Parietal lobe (tissue), 2 donors: Measurements from ENCODE around the gene PIGV. TPM values are rescaled to one million over a fixed set of nuclear protein-coding genes. Genes with fewer than 3 reads are reported as not detected.

Experiments
- small RNA-seq: library from RNA; depleted of rRNA; stranded (forward); fragments of <200 nt; gene quantifications from one replicate; pipeline ENCODE3, GENCODE V24; 2014; ENCODE audit warnings: low replicate concordance
- total RNA-seq: library from RNA; depleted of rRNA; stranded (reverse); fragments of >200 nt; gene quantifications from one replicate; pipeline ENCODE4 v1.2.3, GENCODE V29; 2014

The PIGV gene
- 5.3 TPM for total RNA-seq

DNA sequence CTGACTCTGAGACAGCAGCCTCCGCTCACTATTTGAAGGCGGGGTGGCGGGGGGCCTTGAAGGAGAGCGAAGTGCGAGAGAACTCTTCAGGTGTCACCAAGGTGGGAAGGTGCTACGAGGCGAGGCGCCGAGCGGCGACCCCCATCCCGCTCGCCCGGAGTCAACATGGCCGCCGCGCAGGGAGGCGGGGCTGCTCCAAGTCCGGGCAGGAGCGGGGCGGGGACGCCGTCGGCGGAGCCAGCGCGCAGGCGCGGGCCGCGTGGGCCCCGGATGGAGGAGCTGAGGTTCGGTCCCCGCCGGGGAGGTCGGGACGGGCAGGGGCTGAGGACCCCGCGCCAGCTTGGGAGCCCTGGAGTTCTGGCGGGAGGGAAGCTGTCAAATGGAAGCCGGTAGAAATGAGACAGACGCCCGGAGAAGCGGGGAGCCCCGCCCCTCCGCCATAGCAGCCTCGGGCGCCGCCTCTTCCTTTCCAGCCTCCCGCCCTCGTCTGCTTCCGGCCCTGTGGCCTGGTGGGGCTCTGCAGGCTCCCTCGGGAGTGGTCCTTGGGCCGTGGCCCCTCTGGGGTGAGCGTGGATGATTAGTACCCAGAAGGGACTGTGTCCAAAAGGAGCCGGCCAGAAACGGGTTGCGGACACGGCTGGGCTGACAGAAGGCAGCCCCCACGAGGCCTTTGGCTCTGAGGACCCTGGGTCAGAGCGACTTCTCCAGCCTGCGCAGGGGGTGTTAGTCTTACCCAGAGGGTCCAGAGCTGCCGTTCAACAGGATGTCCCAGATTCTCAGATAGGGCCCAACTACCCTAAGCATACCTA, at the start of gene PIGV:
Gene PIGV, plus strand, starts transcription at position 245 of the 809 bp plus-strand sequence. CDS start 2,866 bp downstream, outside the sequence.

GRCh38 chr1:26826261-26827105, 38.7 kb downstream of the PIGV start, which contains the start of gene ZDHHC18:
Gene ZDHHC18 (plus strand): TSS chr1:26826688. CDS start chr1:26826805, 117 bp downstream.

Small RNA genes lying within 50 kb of the gene (small RNA-seq; reads per million reads assigned to genes)
- not detected for gene RN7SL165P

Other genes with a start within 250 kb of the PIGV start
- 83.9 TPM for gene ARID1A, start 91.9 kb upstream of the PIGV start, total RNA-seq
- 15.7 TPM for gene ZDHHC18, start 38.7 kb downstream of the PIGV start, total RNA-seq
- 0.63 TPM for gene SFN, start 75.2 kb downstream of the PIGV start, total RNA-seq
- gene GPN2, start 102.3 kb downstream of the PIGV start, total RNA-seq = 14.7 TPM
- 12.5 TPM for gene GPATCH3, start 112.5 kb downstream of the PIGV start, total RNA-seq
- not detected for gene NR0B2, start 126.0 kb downstream of the PIGV start, total RNA-seq
- 21.6 TPM for gene NUDC, start 133.8 kb downstream of the PIGV start, total RNA-seq
- not detected for gene KDF1, start 172.5 kb downstream of the PIGV start, total RNA-seq
- gene TRNP1, start 205.7 kb downstream of the PIGV start, total RNA-seq = 11.9 TPM
- not detected for gene TENT5B, start 224.9 kb downstream of the PIGV start, total RNA-seq